Heart right ventricle (tissue), 16 donors: ENCODE measurements around the gene MAP3K19. TPM values are rescaled to one million over a fixed set of nuclear protein-coding genes. Genes with fewer than 3 reads are reported as not detected.

ENCODE experiments used
- ATAC-seq, 8 donors: fragments of 200-7000 bp; cut with Tn5 transposase; one replicate each; pipeline ENCODE4 v1.9.1; 2020; ENCODE audit warnings: mild to moderate bottlenecking in 8 of 8, moderate library complexity in 8 of 8, moderate number of reproducible peaks in 1 of 8
- DNase-seq, 2 donors: peaks; one replicate each; pipeline ENCODE4 v3.0.0-alpha.2; 2020
- H3K27ac ChIP-seq, 10 donors: fragments of 200-600 bp; sonication (generic) in 2 of 10; one replicate each; pipeline versions ENCODE4 v1.5.0 to v1.8.0; 2020 to 2022; ENCODE audit warnings: mild to moderate bottlenecking in 3 of 10
- H3K27me3 ChIP-seq, 7 donors: fragments of 200-600 bp; one replicate each; pipeline ENCODE4 v1.8.0; 2021 to 2022; ENCODE audit warnings: mild to moderate bottlenecking in 2 of 7
- H3K36me3 ChIP-seq, 9 donors: fragments of 200-600 bp; sonication (generic) in 1 of 9; one replicate each; pipeline versions ENCODE4 v1.5.0 to v1.8.0; 2020 to 2022; ENCODE audit warnings: mild to moderate bottlenecking in 2 of 9
- H3K4me1 ChIP-seq, 9 donors: fragments of 200-600 bp; sonication (generic) in 1 of 9; one replicate each; pipeline versions ENCODE4 v1.5.0 to v1.8.0; 2020 to 2022; ENCODE audit warnings: mild to moderate bottlenecking in 4 of 9
- H3K4me3 ChIP-seq, 10 donors: fragments of 200-600 bp; sonication (generic) in 2 of 10; one replicate each; pipeline versions ENCODE4 v1.5.0 to v1.8.0; 2020 to 2022; ENCODE audit warnings: mild to moderate bottlenecking in 7 of 10, moderate library complexity in 2 of 10
- H3K9me3 ChIP-seq, 11 donors: fragments of 200-600 bp in 10 of 11; sonication (generic) in 2 of 11; one replicate each; pipeline versions ENCODE4 v1.5.0 to v1.8.0; 2013 to 2022; ENCODE audit warnings: mild to moderate bottlenecking in 2 of 11, control low read depth in 1 of 11, moderate library complexity in 1 of 11
- CTCF ChIP-seq, 9 donors: fragments of 200-600 bp; sonication (generic) in 2 of 9; IDR thresholded peaks; one replicate each; pipeline versions ENCODE4 v1.5.0 to v1.8.0; 2021 to 2022; ENCODE audit warnings: antibody characterized with exemption in 9 of 9, mild to moderate bottlenecking in 5 of 9, moderate library complexity in 1 of 9
- WGBS, 2 donors: extraction: QIAGEN DNeasy Blood & Tissue Kit; methylation state at CpG; one replicate each; pipeline ENCODE4 v1.1.7; 2013; ENCODE audit warnings: inconsistent platforms in 1 of 2; 5-methylcytosine and 5-hydroxymethylcytosine counted together
- intact Hi-C, 10 donors: fragments of 100-400 bp; cut with DNase I; formaldehyde crosslinking; loops; one replicate each; pipeline versions ENCODE4 v1.11.1 to v1.14.2; 2022
- polyA plus RNA-seq, 2 donors: library from polyadenylated mRNA; stranded (reverse); fragments of 200-250 nt; gene quantifications; one replicate each; pipeline ENCODE4 v1.2.3, GENCODE V29; 2013
- total RNA-seq, 10 donors: library from RNA; stranded (reverse); fragmentation: NEBNext Ultra II Directional in 3 of 10; extraction: Animal tissue kit (Norgen Biotek cat#: 25700) in 3 of 10; gene quantifications; one replicate each; pipeline versions ENCODE4 v1.2.1 to v1.2.4, GENCODE V29; 2021 to 2023
- donor health status: Arrhythmogenic right ventricular cardiomyopathy.
- donor health status: ischemic (EF 13 %, LVEDD 7.1; RV severe dilation, severe dysfunction).
- donor health status: healthy with polysubstance abuse.
- donor health status: DM: no; HTN: yes; CAD: no.
- donor health status: DM: no; HTN: no; CAD: no.
- donor health status: ischemic (EF 25% LVEDD 6.9; RV normal size, moderate dysfunction).
- donor health status: ischemic (EF 25% LVEDD 5.7; RV mildly dilated, moderate dysfunction).
- donor health status: healthy.
- donor health status: DM: yes; HTN: yes; CAD: no.
- donor health status: Ischemic cardiomyopathy.
- donor health status: ischemic (EF 35%, LVEDD 5.7; RV mildly dilated, moderate dysfunction).
- donor health status: nonischemic (EF 11% LVEDD 7.7; RV severe dilation, severe dysfunction).
- donor health status: DM: yes; HTN: yes; CAD: no.
- donor health status: PGD.
- donor health status: ischemic (EF 29% LVEDD 5.4; RV normal size, mild dysfunction).
- donor health status: nonischemic (EF 23%, LVEDD 6.1; RV moderate dilation, normal function).

The MAP3K19 gene
- total and polyA plus RNA-seq, 12 donors: not detected

- Histone ChIP-seq H3K9me3 (no peaks in the 10 kb centered on the region), H3K27ac (no peak overlapping the region), H3K27me3 (no peaks in the 10 kb centered on the region), H3K4me1 (peaks cover 0 to 57% (median 50%) of the 10 kb centered on the region in 9 donors), H3K36me3 (peaks cover 0 to 60% (median 37%) of the 10 kb centered on the region in 9 donors), H3K4me3 (no peak overlapping the region)
- WGBS, 2 donors: 73 to 74% methylated on average over 4 of the region's 4 CpGs
- intact Hi-C loops: no loop called here
- TF ChIP-seq CTCF (IDR thresholded peaks at IDR 0.05): no peak
- DNase-seq (no peak), ATAC-seq (no peak)
These were observed 110.6 kb downstream of the MAP3K19 start for GRCh38 chr2:134936691-134937090.

DNA sequence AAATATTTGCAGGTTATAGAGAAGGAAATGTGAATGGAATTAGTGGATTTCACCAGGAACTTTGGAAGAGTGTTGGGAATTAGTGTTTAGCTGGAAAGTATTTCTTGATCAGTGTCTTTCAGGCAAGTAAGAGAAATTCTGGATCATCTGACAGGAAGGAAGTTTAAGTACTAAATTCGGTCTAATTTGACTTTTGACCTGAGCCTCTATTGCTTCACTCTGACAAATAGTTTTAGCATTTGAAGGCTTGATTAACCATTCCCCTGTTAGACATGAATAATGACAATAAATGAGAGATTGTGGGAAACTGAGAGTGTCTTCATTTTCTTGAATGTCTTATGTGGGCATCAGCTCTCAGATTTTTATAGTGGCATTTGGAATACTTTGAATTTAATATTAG is 112.6 kb downstream of the MAP3K19 start:
- Histone ChIP-seq H3K27ac (no peak overlapping the region), H3K4me3 (peak overlapping the region in 1 of 10 donors; percentile 4), H3K36me3 (peaks cover 0 to 42% (median 22%) of the 10 kb centered on the region in 9 donors), H3K27me3 (no peaks in the 10 kb centered on the region), H3K4me1 (peaks cover 0 to 70% (median 58%) of the 10 kb centered on the region in 9 donors), H3K9me3 (no peaks in the 10 kb centered on the region)
- no peak for DNase-seq
- ATAC-seq: no peak
- TF ChIP-seq CTCF (IDR thresholded peaks at IDR 0.05): no peak
- intact Hi-C loops: no loop called here
- 8 to 26% methylated on average over 1 of the region's 1 CpG for WGBS, 2 donors

GRCh38 chr2:134934150-134934549 is 113.1 kb downstream of the MAP3K19 start:
- Histone ChIP-seq H3K4me3 (no peak overlapping the region), H3K27me3 (no peaks in the 10 kb centered on the region), H3K9me3 (no peaks in the 10 kb centered on the region), H3K4me1 (peaks cover 0 to 70% (median 58%) of the 10 kb centered on the region in 9 donors), H3K36me3 (peaks cover 0 to 40% (median 17%) of the 10 kb centered on the region in 9 donors), H3K27ac (no peak overlapping the region)
- DNase-seq: no peak
- intact Hi-C loops: no loop called here
- WGBS, 2 donors: 62 to 68% methylated on average over 2 of the region's 2 CpGs
- ATAC-seq: no peak
- no peak for TF ChIP-seq CTCF (IDR thresholded peaks at IDR 0.05)

GRCh38 chr2:134933732-134934131 is 113.5 kb downstream of the MAP3K19 start:
- TF ChIP-seq CTCF (IDR thresholded peaks at IDR 0.05): no peak
- ATAC-seq: no peak
- Histone ChIP-seq H3K4me1 (peaks cover 0 to 73% (median 58%) of the 10 kb centered on the region in 9 donors), H3K36me3 (peaks cover 0 to 38% (median 13%) of the 10 kb centered on the region in 9 donors), H3K27ac (no peak overlapping the region), H3K9me3 (no peaks in the 10 kb centered on the region), H3K4me3 (no peak overlapping the region), H3K27me3 (no peaks in the 10 kb centered on the region)
- intact Hi-C loops: no loop called here
- WGBS, 2 donors: 93 to 100% methylated on average over 1 of the region's 1 CpG
- no peak for DNase-seq
